ENCODE data around the gene COL12A1. TPM values are rescaled to one million over a fixed set of nuclear protein-coding genes. Genes with fewer than 3 reads are reported as not detected.

COL12A1 gene
- total RNA-seq, 1 donor from 2014 or later: 24.3 TPM

GRCh38 chr6:75102301-75102700 lies 103.6 kb downstream of the COL12A1 start:
- Histone ChIP-seq H3K27me3 (ENCODE audit: control insufficient read depth, insufficient read depth, low read length) (no peaks in the 10 kb centered on the region), H3K36me3 (ENCODE audit: control insufficient read depth, insufficient read depth, low read length) (no peaks in the 10 kb centered on the region), H3K4me3 (ENCODE audit: low read depth, low read length) (no peak overlapping the region)
- DNase-seq (ENCODE audit: low read depth): no peak
- TF ChIP-seq, protein P1, sequence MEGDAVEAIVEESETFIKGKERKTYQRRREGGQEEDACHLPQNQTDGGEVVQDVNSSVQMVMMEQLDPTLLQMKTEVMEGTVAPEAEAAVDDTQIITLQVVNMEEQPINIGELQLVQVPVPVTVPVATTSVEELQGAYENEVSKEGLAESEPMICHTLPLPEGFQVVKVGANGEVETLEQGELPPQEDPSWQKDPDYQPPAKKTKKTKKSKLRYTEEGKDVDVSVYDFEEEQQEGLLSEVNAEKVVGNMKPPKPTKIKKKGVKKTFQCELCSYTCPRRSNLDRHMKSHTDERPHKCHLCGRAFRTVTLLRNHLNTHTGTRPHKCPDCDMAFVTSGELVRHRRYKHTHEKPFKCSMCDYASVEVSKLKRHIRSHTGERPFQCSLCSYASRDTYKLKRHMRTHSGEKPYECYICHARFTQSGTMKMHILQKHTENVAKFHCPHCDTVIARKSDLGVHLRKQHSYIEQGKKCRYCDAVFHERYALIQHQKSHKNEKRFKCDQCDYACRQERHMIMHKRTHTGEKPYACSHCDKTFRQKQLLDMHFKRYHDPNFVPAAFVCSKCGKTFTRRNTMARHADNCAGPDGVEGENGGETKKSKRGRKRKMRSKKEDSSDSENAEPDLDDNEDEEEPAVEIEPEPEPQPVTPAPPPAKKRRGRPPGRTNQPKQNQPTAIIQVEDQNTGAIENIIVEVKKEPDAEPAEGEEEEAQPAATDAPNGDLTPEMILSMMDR (IDR thresholded peaks at IDR 0.05; ENCODE audit: insufficient read depth, low read length, poor library complexity, severe bottlenecking): no peak

DNA sequence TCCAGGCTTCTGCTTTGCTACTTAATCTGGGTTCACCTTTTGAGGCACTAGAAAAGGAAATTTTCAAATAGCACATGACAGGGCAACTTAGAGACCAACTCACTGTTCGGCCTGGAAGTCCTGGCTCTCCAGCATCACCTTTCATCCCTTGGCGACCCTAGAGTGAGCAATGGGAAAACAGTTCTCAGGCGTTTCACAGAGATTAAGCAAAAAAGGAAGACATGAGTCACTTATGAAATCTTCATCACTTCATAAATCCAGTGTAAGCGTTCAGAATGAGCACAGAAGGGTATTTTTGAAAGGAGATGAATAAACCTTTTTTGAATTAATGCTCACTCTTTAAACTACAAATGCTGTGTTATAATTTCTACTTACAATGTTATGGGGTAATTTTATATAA lies 104.0 kb downstream of the COL12A1 start:
- DNase-seq (ENCODE audit: low read depth): no peak
- TF ChIP-seq, protein P1 (IDR thresholded peaks at IDR 0.05; ENCODE audit: insufficient read depth, low read length, poor library complexity, severe bottlenecking): no peak
- H3K4me3 ChIP-seq (ENCODE audit: low read depth, low read length): no peak overlapping the region
- H3K36me3 ChIP-seq (ENCODE audit: control insufficient read depth, insufficient read depth, low read length): no peaks in the 10 kb centered on the region
- H3K27me3 ChIP-seq (ENCODE audit: control insufficient read depth, insufficient read depth, low read length): no peaks in the 10 kb centered on the region

DNA sequence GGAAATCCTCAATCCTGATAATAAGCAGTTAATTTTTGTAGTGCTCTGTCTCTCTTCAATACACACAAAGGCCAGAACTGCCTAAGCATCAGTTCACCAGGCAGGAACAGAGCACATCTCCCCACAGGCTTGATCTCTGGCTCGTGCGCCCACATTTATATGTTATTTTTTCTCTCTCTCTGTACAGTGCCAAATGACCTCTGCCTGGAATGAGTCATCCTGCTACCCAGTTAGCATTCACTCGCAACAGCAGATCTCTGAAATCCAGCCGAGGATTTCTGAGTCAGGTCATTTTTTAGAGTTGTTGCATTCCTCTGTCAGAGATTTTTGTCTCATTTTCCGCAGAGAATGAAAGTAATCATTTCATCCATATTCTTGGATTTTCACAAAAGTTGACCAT lies 107.1 kb downstream of the COL12A1 start:
- no peaks in the 10 kb centered on the region for H3K36me3 ChIP-seq (ENCODE audit: control insufficient read depth, insufficient read depth, low read length)

DNA sequence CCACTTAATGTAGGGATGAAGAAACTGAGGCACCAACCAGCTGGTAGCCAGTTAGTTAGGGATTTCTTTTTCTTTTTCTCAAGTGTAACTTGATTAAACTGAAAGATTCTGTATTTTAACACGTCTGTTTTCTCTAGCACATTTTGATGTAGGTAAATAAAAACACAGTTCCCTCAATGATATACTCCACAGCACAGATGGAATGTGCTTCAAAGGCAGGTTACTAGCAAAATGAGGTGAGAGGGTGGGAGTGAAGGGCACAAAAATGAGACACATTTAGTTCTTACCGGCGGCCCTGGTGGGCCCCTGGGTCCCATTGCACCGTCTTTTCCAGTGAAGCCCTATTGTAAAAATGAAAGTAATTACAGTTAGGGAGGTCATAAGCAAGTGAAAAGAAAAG lies 108.9 kb downstream of the COL12A1 start:
- TF ChIP-seq, protein P1 (IDR thresholded peaks at IDR 0.05; ENCODE audit: insufficient read depth, low read length, poor library complexity, severe bottlenecking): no peak
- Histone ChIP-seq H3K27me3 (ENCODE audit: control insufficient read depth, insufficient read depth, low read length) (no peaks in the 10 kb centered on the region), H3K36me3 (ENCODE audit: control insufficient read depth, insufficient read depth, low read length) (no peaks in the 10 kb centered on the region), H3K4me3 (ENCODE audit: low read depth, low read length) (no peak overlapping the region)
- DNase-seq (ENCODE audit: low read depth): no peak

More for the DNA sequence above, 107.1 kb downstream of the COL12A1 start:
- no peaks in the 10 kb centered on the region for H3K27me3 ChIP-seq (ENCODE audit: control insufficient read depth, insufficient read depth, low read length)
- no peak overlapping the region for H3K4me3 ChIP-seq (ENCODE audit: low read depth, low read length)
- TF ChIP-seq, protein P1 (IDR thresholded peaks at IDR 0.05; ENCODE audit: insufficient read depth, low read length, poor library complexity, severe bottlenecking): no peak
- peak; percentile 90 for DNase-seq (ENCODE audit: low read depth)

DNA sequence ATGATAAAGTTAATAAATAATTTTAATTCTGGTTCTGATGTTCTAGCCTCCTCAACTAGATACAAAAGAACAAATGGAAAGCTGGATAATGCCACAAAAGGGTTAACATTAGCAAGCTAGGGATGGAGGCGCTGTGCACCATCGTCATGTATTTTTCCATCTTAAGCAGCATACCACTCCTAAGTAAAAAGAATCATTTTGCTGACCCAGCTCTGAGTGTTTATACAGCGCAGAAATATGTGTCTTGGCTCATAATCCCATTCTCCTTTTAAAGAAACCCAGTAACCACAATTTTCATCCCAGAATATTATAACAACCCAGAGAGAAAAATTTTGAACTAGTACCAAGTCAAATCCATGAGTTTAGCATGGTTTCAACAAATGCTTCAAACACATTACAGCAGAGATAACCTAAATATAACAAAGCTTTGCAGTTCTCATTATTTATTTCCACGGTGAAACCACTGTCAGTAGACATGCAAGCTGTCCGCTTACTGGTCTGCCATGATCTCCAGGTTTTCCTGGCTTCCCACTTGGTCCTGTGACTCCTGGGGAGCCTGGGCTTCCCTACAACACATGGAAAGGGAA lies 111.1 kb downstream of the COL12A1 start:
- no peaks in the 10 kb centered on the region for H3K27me3 ChIP-seq (ENCODE audit: control insufficient read depth, insufficient read depth, low read length)
- H3K36me3 ChIP-seq (ENCODE audit: control insufficient read depth, insufficient read depth, low read length): no peaks in the 10 kb centered on the region
- no peak for DNase-seq (ENCODE audit: low read depth)
- TF ChIP-seq, protein P1 (IDR thresholded peaks at IDR 0.05; ENCODE audit: insufficient read depth, low read length, poor library complexity, severe bottlenecking): no peak
- no peak overlapping the region for H3K4me3 ChIP-seq (ENCODE audit: low read depth, low read length)
